HG03520 (cell line): ENCODE measurements around the gene OR7G1.
"Not testable (repeated sequence)": the region's sequence is repeated elsewhere in the genome, so short reads cannot be mapped to it uniquely, and the experiment has no call there.

Experiments used
- ATAC-seq: cut with Tn5 transposase; IDR thresholded peaks from one replicate; pipeline ENCODE4 v1.9.1; 2021; ENCODE audit warnings: mild to moderate bottlenecking, moderate library complexity; ENCODE audit not compliant: unreplicated experiment

Gene OR7G1

DNA sequence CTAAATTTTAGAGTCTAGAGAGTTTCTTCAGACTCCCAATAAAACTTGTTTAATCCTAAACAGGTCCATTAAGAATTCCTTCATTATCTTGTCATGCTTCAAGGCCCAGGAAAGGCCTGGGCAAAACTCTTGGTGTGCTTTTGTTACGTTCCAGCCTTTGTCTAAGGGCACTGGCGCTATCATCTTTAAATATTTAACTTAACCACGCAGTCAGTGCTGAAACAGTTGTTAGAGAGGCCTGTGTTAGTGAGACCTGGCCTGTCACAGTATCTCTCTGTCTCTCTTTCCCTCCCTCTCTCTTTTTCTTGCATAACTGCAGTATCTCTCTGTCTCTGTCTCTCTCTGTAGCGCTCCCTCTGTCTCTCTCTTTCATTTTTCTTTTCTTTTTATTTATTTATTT lies 36.9 kb downstream of the OR7G1 start:
- no peak for ATAC-seq

GRCh38 chr19:9076901-9077300 lies 38.7 kb downstream of the OR7G1 start:
- ATAC-seq = no peak

DNA sequence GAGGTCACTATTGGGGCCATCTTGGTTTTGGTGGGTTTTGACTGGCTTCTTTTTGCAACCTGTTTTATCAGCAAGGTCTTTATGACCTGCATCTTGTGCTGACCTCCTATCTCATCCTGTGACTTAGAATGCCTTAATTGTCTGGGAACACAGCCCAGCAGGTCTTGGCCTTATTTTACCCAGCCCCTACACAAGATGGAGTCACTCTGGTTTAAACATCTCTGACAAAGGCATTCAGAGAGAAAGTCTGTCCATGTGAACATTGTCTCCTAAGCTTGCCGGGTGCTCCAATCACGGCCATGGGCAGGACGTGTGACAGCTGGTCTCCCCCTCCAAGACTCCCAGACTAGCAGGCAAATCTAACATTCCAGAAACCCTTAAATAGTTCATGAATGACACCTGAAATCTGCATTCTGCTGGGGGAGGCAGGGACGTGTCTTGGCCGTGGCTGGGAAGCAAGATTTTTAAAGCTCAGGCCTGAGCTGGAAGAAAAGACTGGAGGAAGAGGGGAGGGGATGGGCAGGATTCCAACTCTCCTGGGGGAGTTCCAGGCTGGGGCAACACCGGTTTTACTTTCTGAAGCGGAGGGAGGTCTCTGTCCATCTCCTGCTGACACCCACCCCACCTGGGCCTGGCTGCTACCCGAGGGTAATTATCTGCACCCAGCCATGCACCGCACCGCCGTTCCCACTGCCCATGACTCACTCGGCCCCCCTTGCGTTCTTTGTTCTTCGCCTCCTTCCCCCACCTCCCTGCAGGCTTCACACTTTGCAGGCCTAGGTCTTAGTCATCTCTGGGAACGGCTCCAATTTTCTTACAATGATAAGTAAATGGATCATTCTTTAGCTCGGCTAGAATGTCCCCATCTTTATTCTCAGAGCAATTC lies 40.3 kb downstream of the OR7G1 start:
- no peak for ATAC-seq

- ATAC-seq = no peak
Measured at GRCh38 chr19:9073806-9074205, 41.8 kb downstream of the OR7G1 start.

- ATAC-seq = not testable (repeated sequence)
Measured at GRCh38 chr19:9071720-9072119, 43.8 kb downstream of the OR7G1 start.

DNA sequence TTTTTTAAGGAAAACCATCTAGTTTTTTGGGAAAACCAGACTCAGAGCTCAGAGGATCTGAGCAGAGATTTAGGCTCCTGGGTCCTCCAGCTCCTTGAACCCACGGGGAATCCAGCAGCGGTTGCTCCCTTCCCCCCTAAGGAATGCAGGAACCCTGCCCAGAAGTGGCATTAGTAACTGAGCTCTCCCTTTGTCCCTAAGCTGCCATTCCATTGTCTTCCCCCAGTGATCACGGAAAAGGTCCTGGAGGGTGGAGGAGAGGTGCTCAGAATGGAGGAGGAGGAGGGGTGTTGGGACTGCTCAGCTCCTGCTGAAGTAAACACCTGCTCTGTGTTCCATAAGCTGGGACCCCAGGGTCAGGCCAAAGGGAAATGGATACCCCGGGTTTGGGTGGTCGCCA lies 45.5 kb downstream of the OR7G1 start:
- ATAC-seq = no peak

DNA sequence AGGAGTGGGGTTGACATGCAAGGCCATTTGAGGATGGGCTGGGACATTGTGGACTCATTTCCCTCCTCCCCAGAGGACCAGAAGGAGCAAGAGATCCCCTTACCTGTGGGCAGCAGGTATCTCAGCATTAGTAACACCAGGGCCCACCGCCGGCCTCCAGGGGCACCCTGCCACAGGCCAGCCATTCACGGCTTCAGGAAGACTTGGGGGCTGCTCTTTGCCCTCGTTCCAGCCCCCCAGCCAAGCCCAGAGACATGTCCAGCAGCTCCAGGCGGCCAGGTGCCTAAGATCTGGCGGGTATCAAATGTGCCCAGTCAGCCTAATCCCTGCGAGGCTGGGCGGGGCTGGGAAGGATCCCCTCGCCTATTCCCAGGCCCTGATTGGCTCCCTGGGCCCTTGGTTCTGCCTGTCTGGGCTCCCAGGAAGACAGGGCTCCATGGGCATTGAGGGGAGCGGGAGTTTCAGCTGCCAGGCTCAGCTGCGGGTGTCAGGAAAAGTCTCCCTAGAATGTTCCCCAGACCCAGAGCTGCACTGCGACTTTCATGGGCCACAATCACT lies 50.0 kb downstream of the OR7G1 start:
- no peak for ATAC-seq
